ENCODE measurements around the gene PLAC9. TPM values are rescaled to one million over a fixed set of nuclear protein-coding genes. Genes with fewer than 3 reads are reported as not detected.
"Not testable (repeated sequence)": the region's sequence is repeated elsewhere in the genome, so short reads cannot be mapped to it uniquely, and the experiment has no call there.

The PLAC9 gene
- total and polyA plus RNA-seq, 2 experiments from 2014 or later: 8.8 to 118 TPM

DNA sequence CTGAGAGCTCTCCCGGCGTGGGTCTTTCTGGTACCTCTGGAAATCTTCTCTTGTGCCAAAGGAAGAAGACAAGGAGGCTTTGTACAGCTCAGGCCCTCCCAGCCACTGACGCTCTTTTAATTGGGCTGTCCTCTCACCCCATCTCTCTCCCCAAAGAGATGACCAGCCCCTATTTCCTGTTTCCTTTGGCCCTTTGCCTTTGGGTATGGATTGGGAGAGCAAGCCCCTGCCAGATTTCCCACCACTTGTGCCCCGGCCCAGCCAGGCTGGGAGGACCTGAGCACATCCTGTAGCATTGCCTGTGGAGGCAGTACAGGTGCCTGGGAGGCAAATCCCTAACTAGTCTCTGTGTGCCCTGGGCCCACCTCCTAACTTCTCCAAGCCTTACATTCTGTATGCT, 5.7 kb upstream of the PLAC9 start:
- Histone ChIP-seq H3K4me3 (no peak overlapping the region), H3K9ac (no peak overlapping the region), H3K27ac (no peak overlapping the region), H3K9me3 (ENCODE audit: low read depth) (no peaks in the 10 kb centered on the region), H3K4me2 (ENCODE audit: unreplicated experiment) (no peak overlapping the region), H3K36me3 (ENCODE audit: low read depth) (no peaks in the 10 kb centered on the region), H3K79me2 (ENCODE audit: insufficient read depth) (no peaks in the 10 kb centered on the region), H3K27me3 (replicated peaks; ENCODE audit: insufficient read depth) (no peaks in the 10 kb centered on the region), H2AFZ (no peak overlapping the region), H3K4me1 (ENCODE audit: insufficient read depth) (peaks cover 14% of the 10 kb centered on the region), H3K9me2 (ENCODE audit: insufficient read depth) (no peaks in the 10 kb centered on the region), H3F3A (ENCODE audit: insufficient read depth) (peaks cover 18% of the 10 kb centered on the region; the same call in 1 of the 2 replicates), H4K20me1 (ENCODE audit: insufficient read depth) (no peaks in the 10 kb centered on the region)
- in situ Hi-C loops (cut with MboI): no loop called here
- TF ChIP-seq EZH2phosphoT487 (IDR thresholded peaks at IDR 0.05; ENCODE audit: insufficient read depth, low read depth) (no peak), EZH2 (IDR thresholded peaks at IDR 0.05; ENCODE audit: insufficient read depth, poor library complexity, severe bottlenecking) (no peak)
- 60 to 74% methylated on average over 4 of the region's 4 CpGs for WGBS, 2 experiments (ENCODE audit: low coverage in 1 of 2, low lambda C conversion rate in 2 of 2, missing lambda C conversion rate in 2 of 2)
- no peak for DNase-seq

DNA sequence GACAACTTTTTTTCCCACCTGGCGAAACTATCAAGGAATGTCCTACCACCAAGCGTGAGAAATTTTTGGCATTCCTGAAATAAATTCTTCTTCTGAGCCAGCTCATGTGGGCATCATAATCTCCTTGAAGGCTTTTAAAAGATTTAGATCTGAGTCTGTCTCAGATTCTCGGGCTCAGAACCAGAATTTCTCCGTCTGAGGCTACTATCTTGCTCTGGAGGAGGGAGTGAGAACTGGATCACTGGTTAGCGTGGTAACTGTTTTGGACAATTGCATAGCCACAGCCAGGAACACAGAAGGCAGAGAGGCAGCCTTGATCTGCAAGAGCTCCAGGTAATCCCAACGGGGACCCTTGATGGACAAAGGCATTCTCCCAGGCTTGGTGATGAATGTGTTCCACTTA, 1.0 kb upstream of the PLAC9 start:
- Histone ChIP-seq H4K20me1 (ENCODE audit: insufficient read depth) (no peaks in the 10 kb centered on the region), H3K4me2 (ENCODE audit: unreplicated experiment) (peak overlapping the region; percentile 100), H3K27ac (peak overlapping the region; percentile 78), H3K79me2 (ENCODE audit: insufficient read depth) (peaks cover 10% of the 10 kb centered on the region), H3K9me3 (ENCODE audit: low read depth) (no peaks in the 10 kb centered on the region), H3K9ac (peak overlapping the region; percentile 94), H3K9me2 (ENCODE audit: insufficient read depth) (no peaks in the 10 kb centered on the region), H3K4me1 (ENCODE audit: insufficient read depth) (peaks cover 36% of the 10 kb centered on the region), H3K36me3 (ENCODE audit: low read depth) (no peaks in the 10 kb centered on the region), H3K4me3 (0 out of 2 replicates have a peak overlapping the region, but pooled peaks have one; percentile 84), H3K27me3 (replicated peaks; ENCODE audit: insufficient read depth) (no peaks in the 10 kb centered on the region), H3F3A (ENCODE audit: insufficient read depth) (peaks cover 17% of the 10 kb centered on the region), H2AFZ (no peak overlapping the region)
- TF ChIP-seq EZH2 (IDR thresholded peaks at IDR 0.05; ENCODE audit: insufficient read depth, poor library complexity, severe bottlenecking) (no peak), EZH2phosphoT487 (IDR thresholded peaks at IDR 0.05; ENCODE audit: insufficient read depth, low read depth) (no peak)
- WGBS, 2 experiments (ENCODE audit: low coverage in 1 of 2, low lambda C conversion rate in 2 of 2, missing lambda C conversion rate in 2 of 2): 48 to 53% methylated on average over 6 of the region's 6 CpGs
- in situ Hi-C loops (cut with MboI): no loop called here
- peak; percentile 50 for DNase-seq

DNA sequence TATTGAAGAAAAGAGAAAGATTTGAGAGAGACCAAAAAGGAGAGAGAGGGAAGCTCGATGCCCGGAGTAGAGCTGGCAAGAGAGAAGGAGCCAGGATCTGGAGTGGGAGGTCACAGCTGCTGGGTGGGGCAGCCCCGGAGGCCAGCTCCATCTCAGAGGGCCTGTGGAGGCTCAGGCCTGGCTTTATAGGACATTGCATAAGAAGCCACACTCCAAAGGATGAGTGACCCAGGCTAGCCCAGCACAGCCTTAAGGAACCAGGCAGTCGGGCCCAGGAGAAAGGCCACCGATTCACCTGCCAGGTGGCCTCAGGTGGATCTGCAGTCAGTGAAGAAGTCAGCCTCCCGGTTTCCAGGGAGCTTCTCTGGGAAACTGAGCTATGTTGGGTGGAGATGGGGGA, 676 bp downstream of the PLAC9 start:
- no peaks in the 10 kb centered on the region for H3K36me3 ChIP-seq (ENCODE audit: low read depth)
- no peaks in the 10 kb centered on the region for H4K20me1 ChIP-seq (ENCODE audit: insufficient read depth)
- no peaks in the 10 kb centered on the region for H3K27me3 ChIP-seq (replicated peaks; ENCODE audit: insufficient read depth)
- H3K79me2 ChIP-seq (ENCODE audit: insufficient read depth): peaks cover 10% of the 10 kb centered on the region
- peaks cover 46% of the 10 kb centered on the region for H3K4me1 ChIP-seq (ENCODE audit: insufficient read depth)
- peaks cover 25% of the 10 kb centered on the region for H3F3A ChIP-seq (ENCODE audit: insufficient read depth)
- in situ Hi-C loops (cut with MboI): no loop called here
- no peaks in the 10 kb centered on the region for H3K9me3 ChIP-seq (ENCODE audit: low read depth)
- H3K4me3 ChIP-seq: peak overlapping the region; percentile 84
- peak overlapping the region; percentile 78 for H3K27ac ChIP-seq
- TF ChIP-seq EZH2 (IDR thresholded peaks at IDR 0.05; ENCODE audit: insufficient read depth, poor library complexity, severe bottlenecking) (no peak), EZH2phosphoT487 (IDR thresholded peaks at IDR 0.05; ENCODE audit: insufficient read depth, low read depth) (no peak)
- H2AFZ ChIP-seq: peak overlapping the region; percentile 79
- H3K4me2 ChIP-seq (ENCODE audit: unreplicated experiment): peak overlapping the region; percentile 100
- WGBS, 2 experiments (ENCODE audit: low coverage in 1 of 2, low lambda C conversion rate in 2 of 2, missing lambda C conversion rate in 2 of 2): 2 to 4% methylated on average over 5 to 6 of the region's 6 CpGs
- peak; percentile 76 for DNase-seq
- no peaks in the 10 kb centered on the region for H3K9me2 ChIP-seq (ENCODE audit: insufficient read depth)
- H3K9ac ChIP-seq: peak overlapping the region; percentile 94

DNA sequence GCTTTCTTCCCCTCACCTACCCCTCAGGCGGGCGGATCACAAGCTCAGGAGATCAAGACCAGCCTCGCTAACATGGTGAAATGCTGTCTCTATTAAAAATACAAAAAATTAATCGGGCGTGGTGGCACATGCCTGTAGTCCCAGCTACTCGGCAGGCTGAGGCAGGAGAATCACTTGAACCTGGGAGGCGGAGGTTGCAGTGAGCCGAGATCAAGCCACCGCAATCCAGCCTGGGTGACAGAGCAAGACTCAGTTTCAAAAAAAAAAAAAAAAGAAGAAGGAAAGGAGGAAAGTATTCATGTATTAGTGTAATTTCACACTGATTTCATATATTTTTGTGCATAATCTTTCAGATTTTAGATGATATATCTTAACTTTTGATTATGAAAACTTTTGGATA, 1.2 kb downstream of the PLAC9 start:
- peak overlapping the region; percentile 94 for H3K9ac ChIP-seq
- H3K27ac ChIP-seq: peak overlapping the region; percentile 78
- in situ Hi-C loops (cut with MboI); DNase-seq; H3K9me2 ChIP-seq (ENCODE audit: insufficient read depth); H3K27me3 ChIP-seq (replicated peaks; ENCODE audit: insufficient read depth); H3K9me3 ChIP-seq (ENCODE audit: low read depth); H4K20me1 ChIP-seq (ENCODE audit: insufficient read depth); H3K79me2 ChIP-seq (ENCODE audit: insufficient read depth); H3K36me3 ChIP-seq (ENCODE audit: low read depth): not testable (repeated sequence)
- H2AFZ ChIP-seq: peak overlapping the region; percentile 79
- 13 to 16% methylated on average over 9 of the region's 9 CpGs for WGBS, 2 experiments (ENCODE audit: low coverage in 1 of 2, low lambda C conversion rate in 2 of 2, missing lambda C conversion rate in 2 of 2)
- H3F3A ChIP-seq (ENCODE audit: insufficient read depth): peaks cover 28% of the 10 kb centered on the region
- H3K4me3 ChIP-seq: peak overlapping the region; percentile 84
- H3K4me1 ChIP-seq (ENCODE audit: insufficient read depth): peaks cover 46% of the 10 kb centered on the region
- H3K4me2 ChIP-seq (ENCODE audit: unreplicated experiment): peak overlapping the region; percentile 100

DNA sequence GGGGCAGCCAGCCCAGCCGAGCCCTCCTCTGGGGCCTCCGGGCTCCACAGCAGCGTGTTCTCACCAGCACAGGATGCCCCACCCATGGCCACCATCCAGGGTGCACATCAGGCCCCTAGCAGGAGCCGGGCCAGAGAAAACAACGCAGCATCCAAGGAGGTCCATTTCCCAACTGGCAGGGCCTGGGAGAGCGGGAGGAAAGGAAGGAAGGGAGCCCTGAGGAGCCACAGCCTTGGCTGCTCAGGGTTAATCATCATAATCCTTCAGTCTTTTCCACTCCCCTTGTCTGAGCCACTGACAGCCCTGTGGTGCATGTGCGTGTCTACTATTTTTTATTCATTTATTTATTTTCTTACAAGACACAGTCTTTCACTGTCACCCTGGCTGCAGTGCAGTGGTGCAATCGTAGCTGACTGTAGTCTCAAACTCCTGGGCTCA, 3.6 kb downstream of the PLAC9 start:
- Histone ChIP-seq H3K27me3 (replicated peaks; ENCODE audit: insufficient read depth) (no peaks in the 10 kb centered on the region), H3K27ac (peak overlapping the region; percentile 91), H3K4me1 (ENCODE audit: insufficient read depth) (peaks cover 46% of the 10 kb centered on the region), H2AFZ (peak overlapping the region; percentile 40), H3K9me2 (ENCODE audit: insufficient read depth) (no peaks in the 10 kb centered on the region), H3F3A (ENCODE audit: insufficient read depth) (peaks cover 23% of the 10 kb centered on the region), H3K79me2 (ENCODE audit: insufficient read depth) (peaks cover 10% of the 10 kb centered on the region), H3K36me3 (ENCODE audit: low read depth) (no peaks in the 10 kb centered on the region), H3K9ac (peak overlapping the region; percentile 82), H3K4me2 (ENCODE audit: unreplicated experiment) (peak overlapping the region; percentile 56), H3K4me3 (peak overlapping the region; percentile 41), H3K9me3 (ENCODE audit: low read depth) (no peaks in the 10 kb centered on the region), H4K20me1 (ENCODE audit: insufficient read depth) (no peaks in the 10 kb centered on the region)
- peak; percentile 97 for DNase-seq
- 2% methylated on average over 8 of the region's 8 CpGs for WGBS, 2 experiments (ENCODE audit: low coverage in 1 of 2, low lambda C conversion rate in 2 of 2, missing lambda C conversion rate in 2 of 2)
- TF ChIP-seq EZH2 (IDR thresholded peaks at IDR 0.05; ENCODE audit: insufficient read depth, poor library complexity, severe bottlenecking) (no peak), EZH2phosphoT487 (IDR thresholded peaks at IDR 0.05; ENCODE audit: insufficient read depth, low read depth) (no peak)
- in situ Hi-C loops (cut with MboI): no loop called here
